GM13976 (cell line): ENCODE measurements around the gene MORC1.

Experiments used
- DNase-seq: peaks from one replicate; pipeline ENCODE4 v3.0.0; 2012; ENCODE audit warnings: low spot score
- in situ Hi-C: fragments of 300-500 bp; cut with MboI; formaldehyde crosslinking; loops from one replicate; pipeline ENCODE4 v1.12.0; 2022; ENCODE audit warnings: low sequenced_read_pairs, mixed read lengths, inconsistent platforms; ENCODE audit not compliant: unreplicated experiment
- TF ChIP-seq, protein P1 (sequence below): IDR thresholded peaks from 2 replicates; pipeline ENCODE4 v1.5.1; 2012; ENCODE audit warnings: borderline replicate concordance, mild to moderate bottlenecking; ENCODE audit not compliant: insufficient read depth; ENCODE audit errors: extremely low read depth, missing control alignments, control extremely low read depth

The MORC1 gene

DNA sequence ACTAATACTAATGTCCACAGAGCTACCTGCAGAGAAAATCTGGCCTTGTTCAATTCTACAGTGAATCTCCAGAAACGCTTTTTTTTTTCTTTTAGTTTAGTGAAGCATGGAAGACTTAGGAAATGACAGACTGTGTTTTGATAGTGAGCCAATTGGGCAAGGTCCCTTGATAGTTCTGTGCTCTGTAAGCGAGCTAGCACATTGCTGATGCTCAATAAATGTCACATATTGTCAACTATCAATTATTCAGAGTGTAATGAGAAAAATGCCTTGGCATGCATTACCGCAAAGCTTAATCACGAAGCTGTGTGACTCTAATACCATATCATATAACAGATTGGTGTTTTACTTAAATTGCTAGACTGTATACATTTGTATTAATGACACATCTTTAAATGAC is 13.3 kb upstream of the MORC1 start:
- TF ChIP-seq, protein P1, sequence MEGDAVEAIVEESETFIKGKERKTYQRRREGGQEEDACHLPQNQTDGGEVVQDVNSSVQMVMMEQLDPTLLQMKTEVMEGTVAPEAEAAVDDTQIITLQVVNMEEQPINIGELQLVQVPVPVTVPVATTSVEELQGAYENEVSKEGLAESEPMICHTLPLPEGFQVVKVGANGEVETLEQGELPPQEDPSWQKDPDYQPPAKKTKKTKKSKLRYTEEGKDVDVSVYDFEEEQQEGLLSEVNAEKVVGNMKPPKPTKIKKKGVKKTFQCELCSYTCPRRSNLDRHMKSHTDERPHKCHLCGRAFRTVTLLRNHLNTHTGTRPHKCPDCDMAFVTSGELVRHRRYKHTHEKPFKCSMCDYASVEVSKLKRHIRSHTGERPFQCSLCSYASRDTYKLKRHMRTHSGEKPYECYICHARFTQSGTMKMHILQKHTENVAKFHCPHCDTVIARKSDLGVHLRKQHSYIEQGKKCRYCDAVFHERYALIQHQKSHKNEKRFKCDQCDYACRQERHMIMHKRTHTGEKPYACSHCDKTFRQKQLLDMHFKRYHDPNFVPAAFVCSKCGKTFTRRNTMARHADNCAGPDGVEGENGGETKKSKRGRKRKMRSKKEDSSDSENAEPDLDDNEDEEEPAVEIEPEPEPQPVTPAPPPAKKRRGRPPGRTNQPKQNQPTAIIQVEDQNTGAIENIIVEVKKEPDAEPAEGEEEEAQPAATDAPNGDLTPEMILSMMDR: no peak
- in situ Hi-C loops: no loop called here
- DNase-seq: no peak

DNA sequence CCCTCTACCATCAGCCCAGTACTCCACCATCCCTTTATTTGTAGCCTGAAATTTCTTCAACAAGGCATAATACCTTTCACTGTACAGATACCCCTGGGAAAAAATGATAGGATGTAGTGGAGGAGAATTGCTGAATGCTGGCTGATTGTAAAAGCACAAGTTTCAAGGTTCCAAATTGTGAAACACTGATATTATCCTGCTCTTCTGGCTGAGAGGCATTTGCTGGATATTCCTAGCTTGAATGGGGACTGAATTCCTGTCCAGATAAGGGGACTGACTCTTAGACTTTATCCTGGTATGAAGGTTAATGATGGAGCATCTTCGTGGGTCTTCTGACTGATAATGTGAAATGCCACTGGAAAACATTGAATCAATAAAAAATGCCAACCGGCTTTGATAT is 9.6 kb upstream of the MORC1 start:
- in situ Hi-C loops: no loop called here
- TF ChIP-seq, protein P1: no peak
- DNase-seq: no peak

DNA sequence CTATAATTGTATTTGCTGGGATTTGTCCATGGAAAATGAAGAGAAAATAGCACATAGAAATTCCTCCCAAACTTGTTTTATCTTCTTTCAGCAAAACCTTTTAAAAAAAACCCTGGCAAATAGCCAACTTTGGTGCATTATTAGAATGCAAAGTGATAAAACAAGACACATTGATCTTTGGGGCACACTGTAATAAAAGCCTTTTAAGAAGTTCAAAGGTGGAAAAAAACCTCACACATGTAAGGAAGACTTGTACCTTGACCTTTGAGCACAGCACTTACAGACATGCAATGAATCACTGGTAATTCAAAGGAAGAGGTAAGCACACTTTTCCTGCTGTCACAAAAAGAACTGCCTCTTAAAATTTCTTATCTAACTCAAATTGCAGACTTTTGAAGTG is 8.0 kb upstream of the MORC1 start:
- in situ Hi-C loops: no loop called here
- TF ChIP-seq, protein P1: no peak
- no peak for DNase-seq

DNA sequence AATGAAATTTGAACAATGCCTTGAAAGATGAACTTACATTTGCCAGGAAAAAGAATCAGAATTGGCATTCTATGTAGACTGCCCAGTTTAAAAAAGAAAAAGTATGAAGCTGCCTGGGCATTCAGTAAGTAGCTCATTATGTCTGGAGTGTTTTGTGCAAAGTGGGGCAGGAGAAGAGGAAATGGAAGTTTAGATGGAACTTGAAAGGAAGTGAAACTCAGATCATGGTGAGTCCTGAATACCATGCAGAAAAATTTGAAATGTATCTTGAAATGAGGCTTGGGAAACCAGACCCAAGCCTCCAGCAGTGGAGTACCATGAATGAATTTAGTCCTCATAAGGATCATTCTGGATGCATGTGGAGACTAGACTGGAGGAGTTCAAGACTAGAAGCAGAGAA is 4.8 kb upstream of the MORC1 start:
- TF ChIP-seq, protein P1: no peak
- DNase-seq: no peak
- in situ Hi-C loops: no loop called here

DNA sequence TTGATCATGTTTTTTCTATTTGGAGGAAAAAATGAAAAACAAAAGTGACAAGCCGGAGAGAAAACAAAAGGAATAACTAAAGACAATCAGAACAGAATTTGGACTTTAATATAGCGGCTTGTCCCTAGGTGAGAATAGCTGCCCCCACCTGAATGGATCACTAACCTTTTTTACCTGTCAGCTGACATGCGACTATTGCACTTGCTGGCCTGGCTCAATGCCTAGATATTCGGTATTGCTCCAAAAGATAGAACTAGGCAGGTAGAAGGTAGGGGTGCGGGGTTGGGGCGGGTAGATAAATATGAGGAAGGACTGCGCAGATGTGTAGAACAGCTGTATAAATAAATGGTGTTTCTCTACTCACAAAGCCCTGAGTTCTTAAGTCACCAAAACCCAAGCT is 650 bp upstream of the MORC1 start:
- in situ Hi-C loops: no loop called here
- no peak for DNase-seq
- TF ChIP-seq, protein P1: no peak

DNA sequence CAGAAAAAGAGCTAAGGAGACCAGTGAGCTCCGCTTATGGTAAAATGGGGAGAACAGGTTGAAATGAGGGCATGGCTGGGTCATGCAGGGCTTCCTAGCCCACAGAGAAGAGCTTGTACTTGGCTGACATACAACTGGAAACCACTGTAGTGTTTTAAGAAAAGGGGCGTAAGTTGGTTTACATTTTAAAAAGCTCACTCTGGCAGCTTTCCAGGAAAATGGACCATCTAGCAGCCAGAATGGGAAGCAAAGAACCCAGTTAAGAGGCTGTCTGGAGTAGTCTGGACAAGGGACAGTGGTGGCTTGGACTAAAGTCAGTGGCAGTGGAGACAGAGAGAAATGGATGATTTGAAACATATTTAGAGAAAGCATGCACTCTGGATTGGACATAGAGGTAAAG is 1.9 kb downstream of the MORC1 start:
- DNase-seq: no peak
- TF ChIP-seq, protein P1: no peak
- in situ Hi-C loops: no loop called here

DNA sequence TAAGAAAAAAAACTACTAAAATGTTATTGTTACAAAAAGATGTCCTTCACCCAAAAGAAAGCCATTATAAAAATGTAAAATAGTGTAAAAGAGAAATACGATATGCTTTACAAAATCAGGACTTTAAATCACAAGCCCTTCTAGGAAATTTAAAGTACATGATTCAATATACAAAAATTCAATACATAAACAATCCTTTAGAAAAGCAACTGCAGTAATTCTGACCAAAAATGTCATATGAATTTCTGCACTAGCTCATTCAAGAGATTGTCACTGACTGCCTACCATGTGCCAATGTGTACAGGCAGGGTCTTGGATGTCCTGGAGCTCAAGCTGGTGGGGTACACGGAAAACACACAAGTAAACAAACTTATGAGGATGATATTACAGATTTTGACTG is 2.5 kb downstream of the MORC1 start:
- in situ Hi-C loops: no loop called here
- no peak for DNase-seq
- TF ChIP-seq, protein P1: no peak
